ENCODE data around the gene KRT25.

Gene KRT25

DNA sequence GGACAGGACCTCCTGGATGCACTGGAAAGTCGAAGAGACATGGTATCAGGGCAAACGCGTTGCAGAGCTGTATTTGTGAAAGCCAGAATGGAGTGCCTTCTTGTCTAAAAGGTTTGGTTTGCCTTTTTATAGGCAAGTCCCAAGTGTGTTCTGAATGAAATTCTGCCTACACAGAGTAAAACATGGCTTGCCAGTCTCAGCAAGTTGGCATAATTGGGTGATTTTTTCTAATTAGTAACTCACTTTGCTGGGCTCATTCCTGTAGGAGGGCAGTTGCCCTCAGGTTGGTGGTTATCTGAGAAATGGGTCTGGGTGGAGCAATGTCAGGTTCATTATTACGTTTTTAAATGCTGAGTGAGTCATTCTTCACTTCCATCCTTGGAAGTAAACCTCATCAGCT is at the start of gene KRT25:
KRT25 (minus strand) TSS at position 101 of the 400 bp plus-strand sequence; CDS start at position 41, 60 bp downstream.
- DNase-seq (ENCODE audit: low read depth in 3 of 3, low spot score in 1 of 3), result no peak

- peak; percentile 38 to 65 (median 48) for DNase-seq (ENCODE audit: low read depth in 3 of 3, low spot score in 1 of 3)
These were observed 48.5 kb upstream of the KRT25 start for GRCh38 chr17:40803617-40804082.

GRCh38 chr17:40801157-40801556 is 46.0 kb upstream of the KRT25 start:
- no peak for DNase-seq (ENCODE audit: low read depth in 3 of 3, low spot score in 1 of 3)

GRCh38 chr17:40800381-40800780 is 45.2 kb upstream of the KRT25 start:
- no peak for DNase-seq (ENCODE audit: low read depth in 3 of 3, low spot score in 1 of 3)

DNA sequence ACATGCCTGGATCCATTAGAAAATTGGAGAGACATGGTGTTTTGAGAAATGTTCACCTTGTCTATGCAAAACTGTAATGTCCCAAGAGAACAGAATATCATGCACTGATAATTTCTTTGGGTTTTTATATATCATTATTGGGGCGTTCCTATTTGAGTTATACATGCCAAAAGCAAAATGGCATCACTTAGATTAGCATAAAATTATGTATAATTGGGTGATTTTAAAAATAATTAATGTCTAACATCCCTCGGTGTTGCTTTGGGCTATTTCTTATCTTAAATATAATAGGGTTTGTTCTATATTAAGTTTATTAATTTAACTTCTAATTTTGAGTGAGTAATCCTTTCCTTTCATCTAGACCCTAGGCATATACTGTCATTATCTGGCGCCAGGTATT is 44.7 kb upstream of the KRT25 start, which contains the start of gene KRT28:
KRT28 (minus strand) TSS at position 101 of the 400 bp plus-strand sequence; CDS start at position 35, 66 bp downstream.
- DNase-seq (ENCODE audit: low read depth in 3 of 3, low spot score in 1 of 3), result no peak

DNA sequence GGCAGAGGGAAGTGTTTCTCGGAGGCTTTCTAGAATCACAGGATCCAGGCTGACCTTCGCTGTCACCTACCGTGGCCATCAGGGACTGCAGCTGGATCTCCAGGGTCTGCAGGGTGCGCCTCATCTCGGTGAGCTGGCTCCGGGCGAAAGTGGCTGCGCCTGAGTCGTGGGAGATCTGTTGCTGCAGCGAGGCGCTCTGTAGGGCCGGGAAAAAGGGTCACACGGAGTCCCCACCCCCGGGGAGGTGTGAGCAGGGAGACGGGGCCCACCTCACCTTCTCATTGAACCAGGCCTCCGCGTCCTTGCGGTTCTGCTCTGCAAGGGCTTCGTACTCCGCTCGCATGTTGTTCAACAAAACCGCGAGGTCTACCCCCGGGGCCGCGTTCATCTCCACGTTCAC is 41.7 kb upstream of the KRT25 start:
- no peak for DNase-seq (ENCODE audit: low read depth in 3 of 3, low spot score in 1 of 3)

GRCh38 chr17:40795019-40795667 is 40.0 kb upstream of the KRT25 start:
- no peak for DNase-seq (ENCODE audit: low read depth in 3 of 3, low spot score in 1 of 3)

DNA sequence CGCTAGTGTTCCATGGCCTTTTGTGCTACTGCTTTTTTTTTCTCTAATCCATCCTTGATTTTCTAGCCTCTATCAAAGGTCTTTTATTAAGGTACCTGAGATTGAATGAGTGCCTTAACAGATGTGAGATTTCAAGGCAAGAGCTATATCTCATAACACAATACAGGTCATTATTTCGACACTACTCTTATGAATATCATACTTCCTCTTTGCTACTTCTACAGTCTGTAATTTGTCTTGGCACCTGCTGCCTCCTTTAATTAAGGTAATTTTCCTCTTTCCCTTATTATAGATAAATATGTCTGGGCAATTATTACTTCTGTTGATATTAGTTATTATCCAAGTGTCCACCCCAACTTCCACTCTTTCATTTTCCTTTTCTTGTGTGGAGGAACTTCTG is 39.3 kb upstream of the KRT25 start:
- no peak for DNase-seq (ENCODE audit: low read depth in 3 of 3, low spot score in 1 of 3)

- DNase-seq (ENCODE audit: low read depth in 3 of 3, low spot score in 1 of 3), result no peak
These were observed 38.7 kb upstream of the KRT25 start for GRCh38 chr17:40793832-40794231.

GRCh38 chr17:40791787-40792436 is 36.8 kb upstream of the KRT25 start:
- DNase-seq (ENCODE audit: low read depth in 3 of 3, low spot score in 1 of 3), result no peak

DNA sequence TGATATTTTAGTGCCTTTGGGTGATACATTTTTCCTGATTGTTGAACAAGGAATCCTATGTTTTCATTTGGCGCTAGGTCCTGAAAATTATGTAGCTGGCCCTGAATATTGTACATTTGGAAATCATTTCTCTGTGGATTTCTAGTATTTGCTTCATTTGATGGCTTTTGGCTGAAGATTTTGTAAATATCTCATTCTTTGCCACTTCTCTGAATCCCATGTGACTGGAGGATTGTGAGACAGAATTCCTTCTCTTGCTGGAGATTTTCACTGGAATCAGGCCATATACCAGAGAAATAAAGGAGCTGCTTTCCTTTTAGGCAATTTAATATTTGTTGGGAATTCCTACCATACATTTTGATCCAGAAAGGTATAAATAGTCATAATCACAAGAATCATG is 36.0 kb upstream of the KRT25 start:
- DNase-seq (ENCODE audit: low read depth in 3 of 3, low spot score in 1 of 3), result no peak

GRCh38 chr17:40782450-40782849 is 27.3 kb upstream of the KRT25 start, which contains the start of gene KRT27:
Gene KRT27, minus strand, starts transcription at chr17:40782550. Its CDS starts 57 bp downstream, at chr17:40782493.
- DNase-seq (ENCODE audit: low read depth in 3 of 3, low spot score in 1 of 3), result no peak

DNA sequence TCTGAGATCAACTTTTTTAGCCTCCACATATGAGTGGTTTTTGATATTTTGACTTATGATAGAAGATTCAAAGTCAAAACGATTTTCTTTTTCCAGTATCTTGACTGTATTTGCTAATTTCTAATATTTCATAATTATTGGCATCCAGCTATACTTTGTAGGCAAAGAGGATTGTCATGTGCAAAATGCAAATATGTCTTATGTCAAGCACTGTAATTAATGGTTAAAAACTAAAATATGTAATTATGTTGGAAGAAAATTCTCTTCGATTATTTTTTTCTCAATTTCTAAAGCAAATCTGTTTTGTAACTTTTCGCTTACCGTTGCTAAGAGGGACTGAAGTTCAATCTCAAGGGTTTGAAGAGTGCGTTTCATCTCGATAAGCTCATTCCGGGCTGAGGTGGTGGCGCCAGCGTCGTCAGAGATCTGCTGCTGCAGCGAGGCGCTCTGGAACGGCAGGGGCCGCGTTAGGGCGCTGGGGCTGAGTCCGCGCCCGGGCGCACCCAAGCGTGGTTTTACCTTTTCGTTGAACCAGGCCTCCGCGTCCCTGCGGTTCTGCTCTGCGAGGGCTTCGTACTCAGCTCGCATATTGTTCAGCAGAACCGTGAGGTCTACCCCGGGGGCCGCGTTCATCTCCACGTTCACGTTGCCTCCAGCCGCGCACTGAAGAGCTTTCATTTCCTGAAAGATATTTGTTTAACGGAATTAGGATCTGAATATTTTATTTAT is 24.2 kb upstream of the KRT25 start:
- DNase-seq (ENCODE audit: low read depth in 3 of 3, low spot score in 1 of 3), result peak in 1 of 3 donors; percentile 16

GRCh38 chr17:40778461-40778860 is 23.3 kb upstream of the KRT25 start:
- DNase-seq (ENCODE audit: low read depth in 3 of 3, low spot score in 1 of 3), result no peak

GRCh38 chr17:40777971-40778370 is 22.8 kb upstream of the KRT25 start:
- DNase-seq (ENCODE audit: low read depth in 3 of 3, low spot score in 1 of 3), result no peak

DNA sequence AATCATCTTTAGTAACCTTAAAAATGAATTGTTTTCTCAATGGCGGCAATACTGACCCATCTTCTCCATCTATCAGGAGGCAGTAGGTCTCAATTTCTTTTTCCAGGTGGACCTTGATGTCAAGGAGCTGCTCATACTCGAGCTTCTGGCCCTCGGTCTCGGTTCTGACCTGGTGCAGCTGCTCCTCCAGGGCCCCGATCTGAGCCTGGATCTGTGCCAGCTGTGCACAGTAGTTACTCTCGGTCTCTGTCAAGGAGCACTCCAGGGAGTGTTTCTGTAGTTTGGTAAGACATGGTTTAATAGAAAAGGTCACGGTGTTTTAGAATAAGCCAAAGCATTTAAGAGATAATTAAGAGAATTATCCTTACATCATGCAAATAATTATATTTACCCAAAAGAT is 22.3 kb upstream of the KRT25 start:
- no peak for DNase-seq (ENCODE audit: low read depth in 3 of 3, low spot score in 1 of 3)

- no peak for DNase-seq (ENCODE audit: low read depth in 3 of 3, low spot score in 1 of 3)
These were observed 20.8 kb upstream of the KRT25 start for GRCh38 chr17:40775945-40776344.

DNA sequence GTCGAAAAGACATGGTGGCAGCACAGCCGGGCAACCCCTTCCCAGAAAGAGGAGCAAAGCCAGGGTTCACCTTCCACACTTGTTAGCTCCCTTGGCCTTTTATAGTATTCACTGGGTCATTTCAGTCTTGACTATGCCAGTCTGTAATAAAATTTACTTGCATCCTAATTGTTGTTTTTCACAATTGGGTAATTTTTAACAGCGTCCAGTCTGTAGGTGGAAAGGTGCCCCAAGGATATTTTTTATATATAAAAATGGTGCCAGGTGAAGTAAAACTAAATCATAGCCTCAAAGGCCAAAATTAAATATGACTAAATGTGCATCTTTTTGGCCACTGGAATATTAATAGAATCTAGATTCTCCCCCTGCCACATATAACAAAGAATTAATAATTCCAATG is 17.0 kb upstream of the KRT25 start, which contains the start of gene KRT26:
KRT26 (minus strand) TSS at position 101 of the 400 bp plus-strand sequence; CDS start at position 13, 88 bp downstream.
- DNase-seq (ENCODE audit: low read depth in 3 of 3, low spot score in 1 of 3), result no peak

DNA sequence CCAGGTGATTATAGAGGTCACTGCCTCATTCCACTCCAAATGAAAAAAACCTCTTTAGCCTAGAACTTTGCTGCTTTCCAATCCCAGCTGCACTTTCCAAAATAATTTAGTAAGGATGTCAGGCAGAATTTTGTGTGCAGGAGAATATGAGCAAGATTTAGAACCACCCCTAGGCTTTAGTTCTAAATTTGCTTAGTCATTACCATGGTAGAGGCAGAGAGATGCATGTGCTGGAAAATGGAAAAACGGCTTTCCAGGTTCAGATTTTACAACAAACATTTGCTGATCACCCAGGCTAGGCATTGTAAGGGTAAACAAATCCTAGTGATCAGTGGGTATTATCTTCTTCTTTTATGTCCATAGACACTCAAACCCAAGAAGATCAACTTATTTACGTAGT is 10.5 kb upstream of the KRT25 start:
- DNase-seq (ENCODE audit: low read depth in 3 of 3, low spot score in 1 of 3), result no peak

DNA sequence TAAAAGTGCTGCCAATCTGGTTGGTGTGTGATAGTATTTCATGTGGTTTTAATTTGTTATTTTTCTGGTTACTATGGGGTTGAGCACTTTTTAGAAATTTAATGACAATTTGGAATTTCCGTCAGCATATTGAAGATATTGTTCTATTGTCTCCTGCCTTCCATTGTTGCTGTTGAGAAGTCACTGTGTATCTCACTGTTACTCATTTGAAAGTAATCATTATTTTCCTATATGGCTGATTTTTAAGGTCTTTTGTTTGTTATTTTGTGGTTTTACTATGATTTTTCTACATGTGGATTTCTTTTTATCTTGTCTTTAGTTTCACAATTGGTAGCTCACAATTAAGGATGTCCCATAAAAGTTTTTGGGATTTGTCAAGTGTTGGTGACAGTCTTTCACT is 8.6 kb upstream of the KRT25 start:
- DNase-seq (ENCODE audit: low read depth in 3 of 3, low spot score in 1 of 3), result no peak

GRCh38 chr17:40760105-40761016 is 5.2 kb upstream of the KRT25 start:
- no peak for DNase-seq (ENCODE audit: low read depth in 3 of 3, low spot score in 1 of 3)
